Activated CD8-positive, alpha-beta memory T cell treated with anti-CD3 and anti-CD28 coated beads, Interleukin-2, amount 50 U/mL, for 24 hours (primary cell): ENCODE data around the gene SEC22C.
"Not testable (repeated sequence)": the region's sequence is repeated elsewhere in the genome, so short reads cannot be mapped to it uniquely, and the experiment has no call there.

Experiments used
- DNase-seq: peaks from one replicate; pipeline ENCODE4 v3.0.0-alpha.2; 2020; ENCODE audit errors: extremely low read depth

The SEC22C gene

GRCh38 chr3:42581709-42582473, at the start of gene SEC22C:
Gene SEC22C (minus strand): TSS chr3:42581967. CDS start chr3:42569046, 12,921 bp downstream.
- peak; percentile 92 for DNase-seq

GRCh38 chr3:42613462-42613861, 31.7 kb upstream of the SEC22C start:
- no peak for DNase-seq

- no peak for DNase-seq
Observed at GRCh38 chr3:42612928-42613327, 31.2 kb upstream of the SEC22C start.

DNA sequence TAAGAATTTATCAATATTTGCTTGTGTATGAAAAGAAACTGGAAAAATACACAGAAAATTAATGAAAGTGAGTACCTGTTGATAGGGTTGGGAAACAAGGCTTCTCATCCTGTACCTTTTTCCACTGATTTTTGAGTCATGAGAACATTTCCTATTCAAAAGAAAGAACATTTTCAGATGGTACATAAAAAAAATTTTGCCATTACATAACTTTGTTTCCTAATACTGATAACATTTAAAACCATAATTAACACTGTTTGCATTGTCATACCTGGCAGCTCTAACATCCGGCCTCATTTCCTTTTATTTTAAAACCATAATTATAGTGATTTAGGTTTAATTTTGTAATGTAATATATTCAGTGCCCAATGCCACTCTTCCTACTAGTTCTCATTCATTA, 30.4 kb upstream of the SEC22C start:
- no peak for DNase-seq

DNA sequence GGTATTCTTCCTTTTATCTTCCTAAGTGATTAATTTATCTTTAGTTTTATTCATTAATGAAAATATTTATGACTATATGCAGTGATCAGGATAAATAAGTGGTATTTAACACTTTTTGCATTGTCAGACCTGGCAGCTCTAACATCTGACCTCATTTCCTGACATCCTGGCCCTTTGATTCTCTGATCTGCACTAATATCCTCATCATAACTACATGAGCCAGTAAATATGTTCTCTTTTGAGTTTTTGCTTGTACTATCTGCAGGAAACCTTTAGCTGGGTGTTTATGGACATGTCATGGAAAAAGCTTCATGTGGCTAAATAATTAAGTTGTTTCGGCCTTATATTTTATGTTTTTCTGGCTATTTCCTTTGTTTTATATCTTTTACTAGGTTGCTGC, 29.2 kb upstream of the SEC22C start:
- DNase-seq = no peak

- DNase-seq = no peak
Observed at GRCh38 chr3:42608581-42608980, 26.8 kb upstream of the SEC22C start.

GRCh38 chr3:42605546-42606173, 23.9 kb upstream of the SEC22C start:
- no peak for DNase-seq

DNA sequence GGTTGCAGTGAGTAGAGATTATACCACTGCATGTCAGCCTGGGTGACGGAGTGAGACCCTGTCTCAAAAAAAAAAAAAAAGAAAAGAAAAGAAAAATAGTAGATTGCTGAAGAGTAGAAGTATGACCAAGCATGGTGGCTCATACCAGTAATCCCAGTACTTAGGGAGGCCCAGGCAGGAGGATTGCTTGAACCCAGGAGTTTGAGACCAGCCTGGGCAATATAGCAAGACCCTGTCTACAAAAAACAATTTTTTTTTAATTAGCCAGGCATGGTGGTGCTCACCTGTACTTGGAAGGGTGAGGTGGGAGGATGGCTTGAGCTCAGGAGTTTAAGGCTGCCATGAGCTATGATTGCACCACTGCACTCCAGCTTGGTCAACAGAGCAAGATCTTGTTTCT, 21.2 kb upstream of the SEC22C start:
- no peak for DNase-seq

- DNase-seq = no peak
Observed at GRCh38 chr3:42601896-42602581, 20.3 kb upstream of the SEC22C start.

DNA sequence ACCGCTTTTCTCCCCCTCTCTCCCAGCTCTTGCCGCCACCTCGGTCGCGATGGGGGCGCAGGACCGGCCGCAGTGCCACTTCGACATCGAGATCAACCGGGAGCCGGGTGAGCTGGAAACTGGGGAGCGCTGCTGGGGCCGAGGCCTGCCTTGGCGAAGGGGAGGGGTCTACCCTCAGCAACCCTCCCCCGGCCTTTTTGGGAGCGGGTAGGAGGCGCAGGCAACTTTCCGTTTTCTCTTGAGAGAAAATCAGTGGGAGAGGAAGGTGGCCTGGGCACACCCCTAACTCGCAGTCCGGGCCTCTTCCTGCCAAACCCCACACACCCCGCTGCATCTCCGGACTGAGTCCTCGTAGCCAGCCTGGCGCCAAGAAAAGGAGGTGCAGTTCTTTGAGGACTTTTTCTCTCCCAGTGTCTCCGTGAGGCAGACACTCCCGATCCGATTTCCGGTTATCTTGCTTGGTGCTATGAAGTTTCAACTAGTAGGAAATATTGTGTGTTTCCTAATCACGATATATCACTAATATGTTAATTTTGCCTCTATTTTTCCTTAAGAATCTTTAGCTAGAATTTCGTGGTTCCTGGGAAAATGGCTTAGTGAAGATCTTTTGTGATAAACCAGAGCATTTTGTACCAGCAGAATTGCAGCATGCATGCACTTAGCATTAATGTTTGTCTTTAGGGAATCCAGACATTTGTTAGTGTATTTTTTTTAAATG, 19.4 kb upstream of the SEC22C start:
- peak; percentile 29 for DNase-seq

GRCh38 chr3:42600111-42600957, 18.6 kb upstream of the SEC22C start, which contains the start of gene NKTR:
Gene NKTR (plus strand): TSS chr3:42600686. CDS start chr3:42601007, 321 bp downstream.
- peak; percentile 99 for DNase-seq

- not testable (repeated sequence) for DNase-seq
Observed at GRCh38 chr3:42597098-42597497, 15.3 kb upstream of the SEC22C start.

- DNase-seq = no peak
Observed at GRCh38 chr3:42595682-42596081, 13.9 kb upstream of the SEC22C start.

DNA sequence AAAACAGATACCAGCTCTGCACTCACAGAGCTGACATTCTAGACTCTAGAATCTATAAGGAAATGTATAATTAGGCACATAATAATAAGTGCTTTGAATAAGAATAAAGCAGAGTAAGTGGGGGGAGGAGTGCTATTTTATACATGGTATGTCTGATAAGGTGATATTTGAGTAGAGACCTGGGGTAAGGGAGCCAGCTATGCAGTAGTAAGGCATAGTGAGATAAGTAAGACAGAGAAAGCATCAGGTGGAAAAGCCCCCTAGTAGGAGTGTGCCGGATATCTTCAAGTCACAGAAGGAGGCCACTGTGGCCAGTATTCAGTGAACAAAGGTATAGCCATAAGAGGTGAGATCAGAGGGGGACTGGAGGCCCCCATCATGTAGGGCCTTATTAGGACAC, 11.9 kb upstream of the SEC22C start:
- no peak for DNase-seq

- DNase-seq = no peak
Observed at GRCh38 chr3:42591811-42592210, 10.0 kb upstream of the SEC22C start.

GRCh38 chr3:42590989-42591756, 9.4 kb upstream of the SEC22C start:
- DNase-seq = no peak

- DNase-seq = no peak
Observed at GRCh38 chr3:42589382-42590109, 7.8 kb upstream of the SEC22C start.

DNA sequence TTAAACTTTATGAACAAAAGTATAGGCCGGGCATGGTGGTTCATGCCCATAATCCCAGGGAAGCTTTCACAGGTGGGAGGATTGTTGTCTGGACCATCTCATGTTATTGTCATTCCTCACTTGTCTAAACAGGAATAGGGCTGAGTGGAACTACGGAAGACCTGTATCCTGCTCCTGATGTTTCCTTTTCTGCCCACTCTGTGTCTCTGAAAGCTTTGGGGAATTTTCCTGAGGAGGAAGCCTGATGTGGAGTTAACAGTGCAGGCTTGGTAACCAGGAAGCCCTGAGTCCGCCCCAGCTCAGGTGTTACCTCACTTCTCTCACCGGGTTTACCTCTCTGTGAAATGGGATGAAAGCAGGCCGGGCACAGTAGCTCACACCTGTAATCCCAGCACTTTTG, 6.9 kb upstream of the SEC22C start:
- DNase-seq = no peak

GRCh38 chr3:42582474-42583070, 805 bp upstream of the SEC22C start:
- DNase-seq = no peak

DNA sequence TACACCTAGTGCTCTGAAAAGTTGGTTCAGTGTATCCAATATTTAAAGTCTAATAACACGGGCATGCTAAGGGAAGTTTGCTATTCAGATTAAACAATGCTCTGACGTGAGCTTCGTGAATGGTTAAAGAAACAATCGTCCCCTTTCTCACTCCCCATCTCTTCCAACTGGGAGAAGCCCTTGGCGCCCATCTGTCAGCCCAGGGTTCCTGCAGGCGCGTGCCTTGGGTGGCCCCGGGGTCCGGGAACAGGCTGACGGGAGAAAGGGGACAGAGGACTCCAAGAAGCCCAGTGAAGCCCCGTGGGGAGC, 413 bp downstream of the SEC22C start:
- no peak for DNase-seq
